ENCODE measurements around the gene GNG3.
"Not testable (repeated sequence)": the region's sequence is repeated elsewhere in the genome, so short reads cannot be mapped to it uniquely, and the experiment has no call there.

The GNG3 gene

GRCh38 chr11:62707277-62707861 lies at the start of gene GNG3, which contains the start of gene BSCL2:
Gene GNG3 (plus strand): TSS chr11:62707676. CDS start chr11:62708296, 620 bp downstream.
Gene BSCL2 (minus strand): TSS chr11:62707424. CDS start chr11:62707195, 229 bp downstream.
- no peak for DNase-seq

- DNase-seq = peak; percentile 58
Measured at GRCh38 chr11:62664405-62665074, 42.9 kb upstream of the GNG3 start.

- peak; percentile 93 for DNase-seq
Measured at GRCh38 chr11:62665075-62665598, 42.3 kb upstream of the GNG3 start, which contains the start of the genes C11orf98 and CSKMT. Gene C11orf98 (minus strand): TSS chr11:62665210. CDS start chr11:62665169, 41 bp downstream. Gene CSKMT (plus strand): TSS chr11:62665312. CDS start chr11:62665880, 568 bp downstream.

- DNase-seq = peak; percentile 64
Measured at GRCh38 chr11:62665599-62666258, 41.7 kb upstream of the GNG3 start.

- no peak for DNase-seq
Measured at GRCh38 chr11:62666259-62666926, 41.1 kb upstream of the GNG3 start.

- no peak for DNase-seq
Measured at GRCh38 chr11:62667460-62667859, 40.0 kb upstream of the GNG3 start.

- DNase-seq = no peak
Measured at GRCh38 chr11:62669420-62670161, 37.9 kb upstream of the GNG3 start.

- DNase-seq = no peak
Measured at GRCh38 chr11:62671236-62671607, 36.3 kb upstream of the GNG3 start.

- DNase-seq = peak; percentile 77
Measured at GRCh38 chr11:62671608-62672389, 35.7 kb upstream of the GNG3 start, which contains the start of the genes LBHD1 and UQCC3. Gene LBHD1 (minus strand): TSS chr11:62672267. CDS start chr11:62670031, 2,236 bp downstream. Gene UQCC3 (plus strand): TSS chr11:62671673. CDS start chr11:62671746, 73 bp downstream.

GRCh38 chr11:62673196-62673525 lies 34.3 kb upstream of the GNG3 start:
- no peak for DNase-seq

- DNase-seq = not testable (repeated sequence)
Measured at GRCh38 chr11:62675415-62675814, 32.1 kb upstream of the GNG3 start.

- no peak for DNase-seq
Measured at GRCh38 chr11:62676698-62677097, 30.8 kb upstream of the GNG3 start.

GRCh38 chr11:62677156-62677555 lies 30.3 kb upstream of the GNG3 start:
- DNase-seq = no peak

GRCh38 chr11:62677714-62678113 lies 29.8 kb upstream of the GNG3 start:
- DNase-seq = no peak

- DNase-seq = no peak
Measured at GRCh38 chr11:62678433-62678769, 29.1 kb upstream of the GNG3 start.

GRCh38 chr11:62678770-62679696 lies 28.4 kb upstream of the GNG3 start, which contains the start of gene UBXN1:
Gene UBXN1 (minus strand): TSS chr11:62679073. CDS start chr11:62678923, 150 bp downstream.
- DNase-seq = peak; percentile 84

GRCh38 chr11:62680825-62681240 lies 26.6 kb upstream of the GNG3 start:
- peak; percentile 33 for DNase-seq

- no peak for DNase-seq
Measured at GRCh38 chr11:62682518-62682917, 25.0 kb upstream of the GNG3 start.

GRCh38 chr11:62687508-62688396 lies 19.7 kb upstream of the GNG3 start:
- DNase-seq = no peak

Measured in CD4-positive, alpha-beta T cell treated with Interleukin-15 for 1 hour (primary cell).